ENCODE measurements around the gene CSTB. TPM values are rescaled to one million over a fixed set of nuclear protein-coding genes. Genes with fewer than 3 reads are reported as not detected.

The CSTB gene
- total RNA-seq, 1 experiment from 2014 or later: 36.1 TPM

- TF ChIP-seq STAT6 (CRISPR knock-in tag; conservative IDR thresholded peaks at IDR 0.05; ENCODE audit: low read depth): no peak
- no peak for TF ChIP-seq TP53 (CRISPR knock-in tag; IDR thresholded peaks at IDR 0.05)
These were observed 35.5 kb downstream of the CSTB start (continued) for GRCh38 chr21:43740497-43741156.

- Mint-ChIP-seq H3K9me3 (no peaks in the 10 kb centered on the region), H3K36me3 (peaks cover 11% of the 10 kb centered on the region), H3K4me3 (no peak overlapping the region), H3K4me1 (peaks cover 16% of the 10 kb centered on the region), H3K27me3 (ENCODE audit: low read depth) (no peaks in the 10 kb centered on the region), H3K27ac (peak overlapping the region; percentile 82)
- ChIA-PET CTCF (interaction anchor here (0.7 to 2.3 kb wide), 4 partner anchors 11 to 50 kb away, joined by 4 to 44 read pairs (median 5); no protein-coding TSS in a partner anchor), POLR2A (interaction anchor here (0.7 to 1.8 kb wide), 2 partner anchors 12 to 50 kb away, joined by 3 to 6 read pairs; partner anchors contain the start of gene RRP1)
- peak; percentile 32 for DNase-seq (ENCODE audit: low spot score)
- peak; percentile 48 for ATAC-seq
- TF ChIP-seq ZNF263 (CRISPR knock-in tag; IDR thresholded peaks at IDR 0.05; ENCODE audit: low read depth) (no peak), JUN (CRISPR knock-in tag; IDR thresholded peaks at IDR 0.05) (no peak), TCF7 (CRISPR knock-in tag; IDR thresholded peaks at IDR 0.05; ENCODE audit: low read depth) (no peak), GABPB1 (CRISPR knock-in tag; IDR thresholded peaks at IDR 0.05) (no peak), CTCF (IDR thresholded peaks at IDR 0.05) (no peak)
These were observed 36.3 kb downstream of the CSTB start for GRCh38 chr21:43739621-43740435.

GRCh38 chr21:43737158-43737950 lies 38.8 kb downstream of the CSTB start:
- Mint-ChIP-seq H3K27me3 (ENCODE audit: low read depth) (no peaks in the 10 kb centered on the region), H3K4me3 (no peak overlapping the region), H3K4me1 (peaks cover 20% of the 10 kb centered on the region), H3K9me3 (no peaks in the 10 kb centered on the region), H3K36me3 (0 out of 2 replicates have a peak, but pooled peaks cover 2% of the 10 kb centered on the region), H3K27ac (no peak overlapping the region)
- ChIA-PET POLR2A (interaction anchor here (0.9 to 1.0 kb wide), 2 partner anchors 9 to 38 kb away, joined by 3 to 5 read pairs; no protein-coding TSS in a partner anchor), CTCF (interaction anchor here (1.0 to 2.4 kb wide), 2 partner anchors 9 to 52 kb away, joined by 3 to 28 read pairs; partner anchors contain the start of gene RRP1)
- ATAC-seq (no peak), DNase-seq (ENCODE audit: low spot score) (no peak)
- no peak for TF ChIP-seq FOXP1 (CRISPR knock-in tag; IDR thresholded peaks at IDR 0.05; ENCODE audit: borderline replicate concordance)
- TF ChIP-seq ZNF138 (CRISPR knock-in tag; conservative IDR thresholded peaks at IDR 0.05): no peak
- TF ChIP-seq ZNF219 (CRISPR knock-in tag; IDR thresholded peaks at IDR 0.05; ENCODE audit: borderline replicate concordance): no peak
- no peak for TF ChIP-seq SMAD3 (CRISPR knock-in tag; IDR thresholded peaks at IDR 0.05; ENCODE audit: borderline replicate concordance)
- TF ChIP-seq ZMAT4 (CRISPR knock-in tag; IDR thresholded peaks at IDR 0.05): no peak
- TF ChIP-seq AFF4 (CRISPR knock-in tag; IDR thresholded peaks at IDR 0.05; ENCODE audit: borderline replicate concordance): no peak
- TF ChIP-seq ERG (CRISPR knock-in tag; IDR thresholded peaks at IDR 0.05): no peak
- TF ChIP-seq FOXP4 (CRISPR knock-in tag; IDR thresholded peaks at IDR 0.05): no peak
- TF ChIP-seq HMGA2 (CRISPR knock-in tag; IDR thresholded peaks at IDR 0.05): no peak

Data from WTC11 (cell line).